ENCODE measurements around the gene SETD7.

DNA sequence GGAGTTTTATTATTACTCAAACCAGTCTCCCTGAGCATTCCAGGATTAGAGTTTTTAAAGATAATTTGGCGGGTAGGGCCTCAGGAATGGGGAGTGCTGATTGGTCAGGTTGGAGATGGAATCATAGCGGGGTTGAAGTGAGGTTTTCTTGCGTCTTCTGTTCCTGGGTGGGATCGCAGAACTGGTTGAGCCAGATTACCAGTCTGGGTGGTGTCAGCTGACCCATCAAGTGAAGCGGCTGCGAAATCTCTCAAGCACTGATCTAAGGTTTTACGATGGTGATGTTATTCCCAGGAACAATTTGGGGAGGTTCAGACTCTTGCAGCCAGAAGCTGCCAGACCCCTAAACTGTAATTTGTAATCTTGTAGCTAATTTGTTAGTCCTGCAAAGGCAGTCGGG is 25.1 kb upstream of the SETD7 start:
- TF ChIP-seq, protein P1, sequence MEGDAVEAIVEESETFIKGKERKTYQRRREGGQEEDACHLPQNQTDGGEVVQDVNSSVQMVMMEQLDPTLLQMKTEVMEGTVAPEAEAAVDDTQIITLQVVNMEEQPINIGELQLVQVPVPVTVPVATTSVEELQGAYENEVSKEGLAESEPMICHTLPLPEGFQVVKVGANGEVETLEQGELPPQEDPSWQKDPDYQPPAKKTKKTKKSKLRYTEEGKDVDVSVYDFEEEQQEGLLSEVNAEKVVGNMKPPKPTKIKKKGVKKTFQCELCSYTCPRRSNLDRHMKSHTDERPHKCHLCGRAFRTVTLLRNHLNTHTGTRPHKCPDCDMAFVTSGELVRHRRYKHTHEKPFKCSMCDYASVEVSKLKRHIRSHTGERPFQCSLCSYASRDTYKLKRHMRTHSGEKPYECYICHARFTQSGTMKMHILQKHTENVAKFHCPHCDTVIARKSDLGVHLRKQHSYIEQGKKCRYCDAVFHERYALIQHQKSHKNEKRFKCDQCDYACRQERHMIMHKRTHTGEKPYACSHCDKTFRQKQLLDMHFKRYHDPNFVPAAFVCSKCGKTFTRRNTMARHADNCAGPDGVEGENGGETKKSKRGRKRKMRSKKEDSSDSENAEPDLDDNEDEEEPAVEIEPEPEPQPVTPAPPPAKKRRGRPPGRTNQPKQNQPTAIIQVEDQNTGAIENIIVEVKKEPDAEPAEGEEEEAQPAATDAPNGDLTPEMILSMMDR (IDR thresholded peaks at IDR 0.05): no peak
- TF ChIP-seq POLR2A (IDR thresholded peaks at IDR 0.05): no peak

All from esophagus squamous epithelium (tissue), 4 donors.